Aortic smooth muscle cell (primary cell): ENCODE results near the gene PROM1. TPM values are rescaled to one million over a fixed set of nuclear protein-coding genes. Genes with fewer than 3 reads are reported as not detected.

Experiments used
- total RNA-seq: library from RNA; depleted of rRNA; stranded (reverse); fragments of >200 nt; gene quantifications from 2 replicates; pipeline ENCODE4 v1.2.3, GENCODE V29; 2014

Gene PROM1
- total RNA-seq, result 0.12 TPM in 1 of 2 replicates, not detected in the other

DNA sequence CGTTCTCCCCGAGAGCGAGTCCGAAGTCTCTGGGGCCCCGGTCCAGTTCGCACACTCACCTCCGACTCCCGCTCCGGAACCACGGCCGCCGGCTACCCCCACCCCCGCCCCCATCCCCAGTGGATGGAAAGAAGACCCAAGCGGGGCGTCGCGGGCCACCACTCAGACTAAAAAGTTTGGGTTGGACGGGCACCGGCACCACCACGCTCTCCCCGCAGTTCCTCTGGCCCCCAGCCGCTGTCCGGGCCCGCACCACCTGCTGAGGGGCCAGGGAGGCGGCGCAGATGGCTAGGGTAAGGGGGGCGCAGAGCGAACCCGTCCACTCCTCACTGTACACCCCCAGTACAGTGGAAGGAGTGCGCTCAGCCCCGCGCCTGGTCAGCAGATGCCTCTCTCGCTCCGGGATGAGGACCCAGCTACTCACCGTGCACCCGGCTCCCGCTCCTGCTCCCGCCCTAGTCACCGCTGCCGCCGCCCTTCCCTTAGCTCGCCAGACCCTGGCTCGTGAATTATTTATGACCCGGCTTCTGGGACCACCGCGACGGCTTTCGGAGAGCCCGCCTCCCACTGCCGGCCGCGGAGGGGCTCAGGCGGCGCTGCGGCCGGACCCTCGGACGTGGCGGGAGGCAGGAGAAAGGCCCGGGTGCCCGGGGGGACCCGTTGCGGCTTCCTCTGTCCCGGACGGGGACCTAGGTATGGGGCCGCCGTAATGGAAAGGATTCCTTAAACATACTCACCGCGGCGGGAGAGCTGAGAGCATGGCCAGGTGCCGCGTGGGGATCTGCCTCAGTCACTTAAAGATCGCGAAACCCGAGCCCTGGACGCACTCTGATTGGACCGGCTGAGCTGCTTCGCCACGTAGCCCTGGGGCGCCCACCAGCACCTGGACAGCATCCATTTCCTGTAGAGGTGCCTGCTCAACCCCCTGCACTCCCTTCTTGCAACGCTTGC is at the start of gene PROM1:
PROM1 (minus strand) TSS at position 783 of the 951 bp plus-strand sequence. CDS start 8,117 bp downstream, outside the sequence.

GRCh38 chr4:15963001-15963451 is 120.8 kb downstream of the PROM1 start, which contains the start of gene FGFBP2:
TSS of gene FGFBP2 (minus strand) at chr4:15963175. CDS start at chr4:15963129, 46 bp downstream.

DNA sequence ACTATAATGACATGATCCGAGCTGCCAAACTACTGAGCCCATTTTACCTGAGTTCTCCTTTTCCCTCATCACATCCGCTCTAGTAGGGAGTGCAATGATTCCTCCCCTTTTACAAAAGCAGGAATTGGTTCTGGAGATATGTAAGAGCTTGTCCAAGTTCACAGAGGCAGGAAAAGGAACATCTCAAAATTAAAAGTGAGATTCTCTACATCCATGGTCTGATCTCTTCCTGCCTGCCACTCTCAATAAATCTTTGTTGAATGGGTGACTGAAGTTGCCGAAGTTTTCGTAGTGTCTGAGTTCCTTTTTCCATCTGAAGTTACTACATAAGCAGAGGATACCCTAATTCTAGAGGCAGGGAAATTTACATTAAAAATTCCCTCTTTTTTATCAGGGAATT is 145.2 kb downstream of the PROM1 start, which contains the start of gene FGFBP1:
FGFBP1 (minus strand) TSS at position 101 of the 400 bp plus-strand sequence. CDS start 2,108 bp downstream, outside the sequence.

Other genes with a start within 250 kb of the PROM1 start
- gene FGFBP1, start 145.3 kb downstream of the PROM1 start, total RNA-seq, result not detected in 2 replicates
- gene FGFBP2, start 120.8 kb downstream of the PROM1 start, total RNA-seq, result not detected in 2 replicates
- gene TAPT1, start 142.4 kb upstream of the PROM1 start, total RNA-seq, result 15.9 and 20.0 TPM in 2 replicates